GM12891 (cell line): ENCODE results near the gene GJB2.

Experiments
- POLR2A ChIP-seq: IDR thresholded peaks from 2 replicates; pipeline ENCODE4 v1.6.1; 2011; ENCODE audit warnings: low read depth, low read length, control low read depth
- POLR2AphosphoS5 ChIP-seq: IDR thresholded peaks from 2 replicates; pipeline ENCODE4 v1.6.1; 2011; ENCODE audit warnings: low read depth, low read length, control low read depth
- SPI1 ChIP-seq: IDR thresholded peaks from 2 replicates; pipeline ENCODE4 v1.6.1; 2011; ENCODE audit warnings: low read depth, low read length, control low read depth

- TF ChIP-seq POLR2A, result no peak
- TF ChIP-seq SPI1, result no peak
- TF ChIP-seq POLR2AphosphoS5, result no peak
Observed at GRCh38 chr13:20232556-20233277, 40.0 kb upstream of the GJB2 start.
